NCI-H1105 treated with DMSO at 0.1 percent for 48 hours (cell line): ENCODE measurements around the gene ENPP1.

Source experiments
- DNase-seq: peaks from one replicate; lab custom pipeline; 2025; lab: John Stamatoyannopoulos, UW

ENPP1 gene

DNA sequence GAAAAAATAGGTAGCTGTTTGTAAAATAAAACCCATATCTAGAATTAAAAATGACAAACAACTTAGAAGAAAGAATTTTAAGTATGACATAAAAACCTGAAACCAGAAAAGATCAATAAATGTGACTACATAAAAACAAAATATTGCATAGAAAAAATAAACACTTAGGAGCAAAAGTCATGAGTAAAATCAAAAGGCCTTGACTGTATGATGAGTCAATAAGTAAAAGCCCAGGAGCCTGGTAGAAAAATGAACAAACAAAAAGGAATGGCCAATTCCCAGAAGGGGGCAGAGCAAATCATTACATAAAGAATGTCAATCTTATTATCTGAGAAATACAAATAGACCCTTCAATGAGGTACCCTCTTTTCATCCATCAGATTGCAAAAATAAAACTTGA, 20.7 kb upstream of the ENPP1 start:
- no peak for DNase-seq

GRCh38 chr6:131787766-131788712, 19.8 kb upstream of the ENPP1 start:
- DNase-seq: peak; percentile 77

DNA sequence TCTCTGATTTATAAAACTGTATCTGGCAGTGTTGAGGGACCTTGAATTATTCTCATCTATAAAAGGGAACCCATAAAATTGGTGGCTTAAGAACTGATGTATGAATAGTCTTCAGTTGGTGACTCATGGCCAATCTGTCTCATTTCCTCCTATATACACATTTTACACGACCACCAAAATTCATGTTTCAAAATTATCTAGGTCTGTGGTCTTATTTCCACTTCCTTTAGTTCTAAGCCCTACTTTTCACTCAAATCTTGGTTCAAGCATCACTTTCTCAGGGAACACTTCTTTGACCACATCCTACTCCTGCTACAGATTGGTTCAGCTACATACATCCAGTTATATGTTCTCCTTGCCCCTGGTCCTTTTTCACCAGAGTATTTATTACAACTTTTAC, 18.6 kb upstream of the ENPP1 start:
- no peak for DNase-seq

DNA sequence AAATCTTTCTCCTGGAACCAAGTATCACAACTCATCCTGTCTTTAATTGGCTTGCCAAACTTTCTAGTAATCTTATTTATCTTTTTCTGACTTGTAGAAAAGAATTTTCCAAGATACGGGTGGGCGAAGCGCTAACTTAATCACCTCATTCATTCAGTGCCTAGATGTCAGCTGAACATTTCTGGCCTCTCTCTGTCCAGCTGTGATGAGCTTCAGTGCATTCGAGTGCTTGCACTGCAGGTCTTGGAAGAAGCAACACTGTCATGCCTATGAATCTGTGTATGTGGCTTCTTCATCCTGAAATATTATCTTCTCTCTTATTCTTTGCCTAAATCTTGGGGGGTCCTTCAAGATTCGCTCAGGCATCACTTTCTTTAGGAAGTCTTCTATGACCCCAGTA, 16.3 kb upstream of the ENPP1 start:
- no peak for DNase-seq

GRCh38 chr6:131792091-131792496, 15.7 kb upstream of the ENPP1 start:
- no peak for DNase-seq

DNA sequence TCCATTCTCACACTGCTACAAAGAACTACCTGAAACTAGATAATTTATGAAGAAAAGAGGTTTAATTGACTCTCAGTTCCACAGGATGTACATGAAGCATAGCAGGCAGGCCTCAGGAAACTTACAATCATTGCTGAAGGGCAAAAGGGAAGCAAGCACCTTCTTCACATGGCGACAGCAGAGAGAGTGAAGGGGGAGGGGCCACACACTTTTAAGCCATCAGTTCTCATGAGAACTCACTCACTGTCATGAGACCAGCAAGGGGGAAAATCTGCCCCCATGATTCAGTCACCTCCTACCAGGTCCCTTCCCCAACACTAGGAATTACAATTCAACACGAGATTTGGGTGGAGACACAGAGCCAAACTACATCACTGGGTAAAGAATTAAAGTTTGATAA, 12.5 kb upstream of the ENPP1 start:
- DNase-seq: no peak

DNA sequence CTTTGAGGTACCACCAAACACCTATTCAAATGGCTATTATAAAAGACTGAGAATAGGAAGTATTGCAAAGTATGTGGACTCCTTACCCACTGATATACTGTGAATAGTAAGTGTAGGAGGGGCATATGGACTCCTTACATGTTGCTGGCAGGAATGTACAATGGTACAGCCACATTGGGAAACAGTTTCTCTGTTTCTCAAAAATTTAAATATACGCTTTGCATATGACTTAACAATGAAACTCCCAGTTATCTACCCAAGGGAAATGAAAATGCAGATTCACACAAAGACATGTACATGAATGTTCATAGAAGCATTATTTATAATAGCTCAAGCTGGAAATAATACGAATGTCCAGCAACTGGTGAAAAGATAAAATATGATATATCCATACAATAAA, 5.5 kb upstream of the ENPP1 start:
- DNase-seq: no peak

DNA sequence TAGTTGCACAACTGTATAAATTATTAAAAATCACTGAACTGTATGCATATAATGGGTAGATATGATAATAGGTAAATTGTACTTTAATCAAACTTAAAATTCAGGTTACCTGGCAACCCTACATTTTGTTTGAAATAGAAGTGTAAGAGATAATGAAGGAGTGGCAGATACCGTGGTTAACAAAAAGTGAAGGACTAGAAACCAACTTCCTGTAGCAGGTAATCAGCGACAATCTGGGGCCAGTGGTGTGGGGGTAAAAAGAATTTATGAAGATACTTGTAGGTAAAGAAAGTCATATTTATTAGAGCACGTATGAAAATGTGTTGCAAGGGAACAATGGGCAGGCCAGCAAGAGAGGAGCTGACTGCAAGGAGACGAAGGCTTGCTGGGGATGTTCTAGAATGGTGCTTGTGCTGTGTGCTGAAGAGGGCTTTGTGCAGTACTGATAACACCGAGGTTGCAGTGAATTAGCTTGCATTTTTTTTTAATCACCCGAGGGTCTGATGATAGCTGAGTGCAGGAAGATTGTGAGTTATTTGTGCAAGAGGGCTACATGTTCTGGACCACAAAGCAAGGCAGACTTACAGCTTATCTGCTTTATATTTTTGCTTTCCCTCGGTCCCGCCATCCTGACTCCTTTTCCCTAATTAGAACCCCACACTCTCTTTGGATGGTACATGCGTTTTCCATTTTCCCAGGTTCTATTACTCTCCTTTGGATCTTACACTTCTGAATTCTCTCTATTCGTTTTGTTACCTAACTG, 4.6 kb upstream of the ENPP1 start:
- DNase-seq: no peak

- DNase-seq: no peak
These were observed 3.7 kb upstream of the ENPP1 start for GRCh38 chr6:131804131-131804530.

GRCh38 chr6:131807321-131807643, 538 bp upstream of the ENPP1 start:
- no peak for DNase-seq

- no peak for DNase-seq
These were observed 845 bp downstream of the ENPP1 start for GRCh38 chr6:131808460-131809269.

- no peak for DNase-seq
These were observed 3.7 kb downstream of the ENPP1 start for GRCh38 chr6:131811500-131811899.

GRCh38 chr6:131813991-131814390, 6.2 kb downstream of the ENPP1 start:
- DNase-seq: no peak

DNA sequence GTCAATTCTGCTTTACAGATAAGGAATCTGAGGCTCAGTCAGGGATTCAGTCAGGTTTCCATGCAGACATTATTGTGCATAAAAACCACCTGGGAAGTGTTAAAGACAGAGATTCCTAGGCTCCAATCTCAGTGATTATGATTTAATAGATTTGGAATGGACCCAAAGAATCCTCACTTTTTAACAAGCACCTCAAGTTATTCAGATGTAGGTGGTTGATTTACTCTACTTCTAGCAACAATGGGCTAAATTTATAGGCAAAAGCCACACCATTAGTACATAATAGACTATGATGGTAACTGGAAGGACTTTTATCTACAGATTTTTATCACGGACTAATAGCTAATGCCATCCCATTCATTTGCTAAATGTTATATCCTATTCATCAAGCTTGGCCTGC, 9.0 kb downstream of the ENPP1 start:
- DNase-seq: no peak

DNA sequence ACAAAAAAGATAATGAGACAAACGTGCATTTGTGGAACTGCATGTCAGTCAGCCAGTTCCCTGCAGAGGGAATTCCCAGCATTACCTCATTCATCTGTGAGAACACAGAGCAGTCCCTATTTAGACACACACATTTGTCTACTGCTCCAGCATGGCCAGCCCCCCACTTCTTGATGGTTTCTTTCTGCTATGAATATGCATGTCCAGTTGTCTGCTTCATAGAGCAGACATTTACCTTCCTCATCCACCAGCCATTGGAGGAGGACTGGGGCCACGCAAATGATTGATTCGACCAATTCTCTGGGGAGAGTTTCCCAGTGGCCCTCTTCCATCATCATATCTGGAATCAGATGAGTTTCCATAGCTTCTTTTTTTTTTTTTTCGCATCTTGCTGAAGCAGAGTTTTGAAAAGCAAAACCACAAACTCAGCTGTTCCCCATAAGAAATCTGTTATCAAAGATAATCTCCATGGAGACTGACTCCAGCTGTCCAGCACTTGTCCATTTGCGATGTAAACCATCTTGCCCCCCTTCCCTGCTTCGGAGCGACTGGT, 11.8 kb downstream of the ENPP1 start:
- DNase-seq: no peak

GRCh38 chr6:131821010-131821807, 13.4 kb downstream of the ENPP1 start:
- no peak for DNase-seq

DNA sequence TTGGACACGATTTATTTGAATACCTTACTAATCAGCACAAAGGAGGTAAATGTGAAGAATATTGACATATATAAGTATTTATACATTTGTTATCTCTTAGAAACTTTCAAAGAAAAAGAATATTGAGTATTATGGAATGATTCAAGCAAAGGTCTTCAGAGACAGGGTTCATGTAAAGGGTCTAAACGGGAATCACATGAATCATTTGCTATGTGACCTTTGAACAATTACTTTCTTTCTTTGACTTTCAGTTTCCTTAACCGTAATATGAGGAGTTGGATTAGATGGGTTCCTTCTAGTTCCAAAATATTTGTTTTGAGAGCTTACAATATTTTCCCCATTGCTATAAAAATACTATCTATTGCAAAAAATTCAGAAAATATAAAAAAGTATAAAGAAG, 14.3 kb downstream of the ENPP1 start:
- DNase-seq: no peak

DNA sequence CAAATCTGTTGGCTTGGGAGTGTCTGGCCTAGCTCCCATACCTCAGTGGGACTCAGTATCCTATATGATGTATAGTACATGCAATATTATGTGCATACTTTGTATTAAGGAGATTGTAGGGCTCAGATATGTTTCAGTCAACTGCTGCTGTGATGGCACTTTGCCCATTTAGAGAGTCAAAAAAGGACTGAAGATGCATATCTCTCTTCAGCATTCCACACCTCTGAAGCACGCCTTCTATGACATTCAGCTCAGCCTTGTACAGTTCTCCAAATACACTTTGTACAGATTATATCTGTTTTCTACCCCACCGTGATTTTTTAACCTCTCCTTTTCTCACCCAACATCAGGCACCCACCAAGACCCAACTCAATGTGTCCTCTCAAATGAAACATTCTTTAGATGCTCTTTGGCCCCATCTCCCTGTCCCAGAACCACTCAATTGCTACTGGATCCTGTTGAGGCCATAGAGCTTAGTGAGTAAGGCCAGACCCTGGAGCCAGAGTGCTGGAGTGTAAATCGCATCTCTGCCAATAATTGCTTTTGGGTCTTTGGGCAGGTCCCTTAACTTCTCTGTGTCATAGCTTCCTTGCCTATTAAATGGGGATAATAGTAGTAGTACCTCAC, 15.6 kb downstream of the ENPP1 start:
- no peak for DNase-seq

DNA sequence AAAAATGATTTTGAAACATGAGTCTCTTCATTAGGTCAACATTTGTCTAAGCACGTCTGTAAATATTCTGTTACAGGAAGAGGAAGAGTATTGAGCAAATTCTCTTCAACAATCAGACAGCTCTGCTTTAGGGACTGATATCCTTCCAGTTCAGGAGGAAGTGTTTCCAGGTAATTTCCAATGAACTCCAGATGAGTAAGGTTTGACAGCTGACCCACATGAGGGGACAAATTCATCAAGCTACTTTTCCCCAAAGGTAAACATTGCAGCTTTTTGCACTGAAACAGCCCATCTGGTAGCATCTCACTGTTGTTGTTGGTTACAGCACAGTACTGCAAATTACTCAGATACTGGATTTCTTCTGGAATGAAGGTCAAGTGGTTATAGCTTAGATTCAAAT, 18.1 kb downstream of the ENPP1 start:
- no peak for DNase-seq

DNA sequence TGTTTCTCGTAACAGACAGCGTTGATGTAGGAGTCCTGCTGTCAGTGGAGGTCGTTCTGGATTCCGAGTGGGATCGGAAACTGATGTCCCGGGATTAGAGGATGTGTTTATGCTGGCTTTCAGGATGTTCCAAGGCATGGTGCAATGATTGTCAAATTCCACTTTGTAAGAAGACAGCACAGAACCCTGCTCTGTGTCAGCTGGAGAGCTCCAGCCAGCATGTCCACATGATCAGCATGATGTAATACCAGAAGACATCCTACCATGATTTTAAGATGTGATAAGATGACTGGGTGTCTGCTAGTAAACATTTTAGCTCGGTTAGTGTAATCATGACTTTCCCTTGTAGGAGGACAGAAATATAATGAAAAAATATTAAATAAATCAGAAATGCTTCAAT, 20.3 kb downstream of the ENPP1 start:
- DNase-seq: no peak

GRCh38 chr6:131828951-131829350, 21.1 kb downstream of the ENPP1 start:
- DNase-seq: no peak
